NCI-H187 (cell line): ENCODE results near the gene ZNF335.
"Not testable (repeated sequence)": the region's sequence is repeated elsewhere in the genome, so short reads cannot be mapped to it uniquely, and the experiment has no call there.

Experiments
- DNase-seq, 2 experiments: peaks; one replicate each; lab custom pipeline; 2025; lab: John Stamatoyannopoulos, UW

ZNF335 gene

DNA sequence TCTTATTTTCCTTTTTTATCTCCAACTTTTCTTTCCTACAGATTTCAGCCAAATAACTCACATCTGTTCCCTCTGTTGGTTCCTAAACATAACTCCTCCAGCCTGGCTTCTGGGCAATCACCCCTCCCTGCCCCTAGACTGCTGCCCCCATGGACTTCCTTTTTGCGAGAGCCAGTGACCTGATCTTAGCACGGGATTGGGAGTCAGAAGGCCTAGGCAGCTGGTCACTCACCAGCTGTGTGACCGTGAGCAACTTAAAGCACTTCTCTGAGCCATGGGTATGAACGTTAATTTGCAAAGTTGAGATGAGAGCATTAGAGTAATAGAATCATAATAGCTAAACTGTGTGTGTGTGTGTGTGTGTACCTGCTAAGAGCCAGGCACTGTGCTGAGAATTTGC, 32.2 kb upstream of the ZNF335 start:
- no peak for DNase-seq

DNA sequence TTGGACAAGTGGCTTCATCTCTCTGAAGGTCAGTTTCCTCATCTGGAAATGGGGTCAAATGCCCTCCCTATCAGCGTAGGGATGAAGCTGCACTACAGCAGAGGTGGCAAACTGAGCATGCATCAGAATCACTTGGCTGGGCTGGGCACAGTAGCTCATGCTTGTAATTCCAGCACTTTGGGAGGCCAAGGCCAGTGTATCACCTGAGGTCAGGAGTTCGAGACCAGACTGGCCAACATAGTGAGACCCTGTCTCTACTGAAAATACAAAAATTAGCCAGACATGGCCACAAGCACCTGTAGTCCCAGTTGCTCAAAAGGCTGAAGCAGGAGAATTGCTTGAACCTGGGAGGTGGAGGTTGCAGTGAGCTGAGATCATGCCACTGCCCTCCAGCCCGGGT, 30.0 kb upstream of the ZNF335 start:
- DNase-seq, result no peak

DNA sequence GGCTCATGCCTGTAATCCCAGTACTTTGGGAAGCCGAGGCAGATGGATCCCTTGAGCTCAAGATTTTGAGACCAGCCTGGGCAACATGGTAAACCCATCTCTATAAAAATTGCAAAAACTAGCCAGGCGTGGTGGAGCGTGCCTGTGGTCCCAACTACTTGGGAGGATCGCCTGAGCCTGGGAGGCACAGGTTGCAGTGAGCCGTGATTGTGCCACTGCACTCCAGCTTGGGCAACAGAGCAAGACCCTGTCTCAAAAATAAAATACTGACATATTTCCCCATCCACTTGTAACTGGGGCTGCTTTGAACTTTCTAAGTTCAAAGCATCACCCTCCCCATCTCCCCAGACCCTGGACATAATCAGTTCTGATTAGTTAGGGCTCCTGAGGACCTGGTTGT, 29.5 kb upstream of the ZNF335 start:
- no peak for DNase-seq

DNA sequence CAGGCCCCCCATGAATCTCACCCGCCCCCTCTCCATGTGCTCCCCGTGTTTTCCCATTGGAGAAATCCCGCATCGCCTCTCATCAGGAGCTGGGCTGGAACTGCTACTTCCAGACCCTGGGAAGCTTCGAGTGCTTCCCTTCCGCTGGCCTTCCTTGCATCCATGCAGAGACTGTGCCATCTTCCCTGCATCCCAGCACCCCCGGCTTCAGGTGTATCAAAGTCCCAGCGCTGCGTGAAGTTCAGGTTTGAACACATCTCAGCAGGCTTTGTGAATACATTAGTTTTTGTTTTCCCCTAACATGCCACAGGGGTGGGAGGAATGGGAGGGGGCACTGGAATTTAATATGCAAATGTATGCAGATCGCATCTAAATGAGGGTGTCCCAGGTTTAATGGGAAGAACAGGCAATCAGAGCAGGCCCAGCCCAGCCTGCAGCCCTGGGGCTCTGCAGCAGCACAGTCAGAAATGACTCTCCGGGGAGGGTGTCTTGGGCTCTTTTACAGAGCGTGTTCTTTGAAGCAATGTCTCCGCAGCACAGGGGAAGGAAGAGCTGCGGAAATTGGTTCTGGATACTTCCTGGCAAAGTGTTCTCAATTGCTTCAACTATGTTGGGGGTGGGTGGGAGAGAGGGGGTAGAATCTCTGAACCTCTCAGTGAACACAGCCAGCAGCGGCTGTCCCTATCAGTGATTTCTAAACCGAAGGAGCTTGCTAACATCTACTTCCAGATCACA, 28.4 kb upstream of the ZNF335 start:
- DNase-seq, result no peak

DNA sequence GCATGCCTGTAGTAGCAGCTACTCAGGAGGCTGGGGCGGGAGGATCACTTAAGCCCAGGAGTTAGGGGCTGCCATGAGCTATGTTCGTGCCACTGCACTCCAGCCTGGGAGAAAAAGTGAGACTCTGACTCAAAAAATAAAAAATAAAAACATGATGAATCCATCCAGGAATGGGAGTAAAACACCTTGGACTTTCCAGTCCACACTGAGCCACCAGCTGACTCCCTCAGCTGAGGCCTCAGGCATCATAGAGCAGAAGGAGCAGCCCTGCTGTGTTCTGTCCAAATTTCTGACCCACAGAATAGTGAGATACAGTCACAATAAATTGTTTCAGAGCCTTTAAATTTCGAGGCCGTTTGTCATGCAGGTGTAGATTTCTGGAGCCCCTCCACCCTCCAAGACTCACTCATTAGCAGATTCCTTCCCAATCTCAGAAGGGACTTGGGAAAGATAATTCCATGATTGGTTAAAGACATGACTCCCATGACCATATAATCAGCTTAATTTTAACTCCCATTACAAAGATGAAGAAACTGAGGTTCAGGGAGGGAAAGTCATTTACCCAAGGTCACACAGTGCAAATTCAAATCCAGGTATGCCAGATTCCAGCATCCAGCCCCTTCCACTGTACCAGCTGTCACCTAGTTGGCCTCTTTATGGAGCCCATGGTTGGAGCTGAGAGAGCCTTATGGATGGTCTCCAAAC, 27.7 kb upstream of the ZNF335 start:
- no peak for DNase-seq

DNA sequence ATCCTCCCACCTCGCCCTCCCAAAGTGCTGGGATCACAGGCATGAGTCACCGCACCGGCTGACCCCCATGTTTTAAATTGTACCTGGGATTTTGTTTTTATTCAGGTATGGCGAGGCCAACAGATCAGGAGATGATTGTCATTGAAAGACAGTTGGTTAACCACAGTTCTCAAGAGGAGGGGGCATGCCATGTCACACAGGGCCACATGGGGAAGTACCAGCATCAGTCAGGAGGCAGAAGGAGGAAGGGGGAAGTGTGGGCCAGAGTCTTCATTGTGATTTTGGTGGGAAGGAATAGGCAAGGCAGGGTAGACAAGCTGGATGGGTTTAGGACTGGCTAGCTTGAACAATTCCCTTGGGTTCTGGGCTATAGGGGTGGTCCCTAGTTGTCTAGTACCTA, 26.8 kb upstream of the ZNF335 start:
- DNase-seq, result no peak

GRCh38 chr20:45998337-45998736, 26.3 kb upstream of the ZNF335 start:
- DNase-seq, result no peak

DNA sequence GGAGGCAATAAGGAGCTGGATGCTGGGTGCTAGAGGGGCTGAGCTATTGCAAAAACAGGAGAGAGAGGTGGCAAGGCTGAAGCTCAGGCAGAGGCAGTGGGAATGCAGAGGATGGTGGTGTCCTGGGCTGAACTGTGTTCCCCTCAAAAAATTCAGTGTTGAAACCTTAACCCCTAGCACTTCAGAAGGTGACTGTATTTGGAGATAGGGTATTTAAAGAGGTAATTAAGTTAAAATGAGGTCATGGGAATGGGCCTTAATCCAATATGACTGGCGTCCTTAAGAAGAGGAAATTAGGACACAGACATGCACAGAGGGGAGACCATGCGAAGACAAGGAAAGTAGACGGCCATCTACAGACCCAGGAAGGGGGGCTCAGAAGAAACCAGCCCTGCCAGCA, 25.2 kb upstream of the ZNF335 start:
- no peak for DNase-seq

GRCh38 chr20:45995495-45996097, 23.6 kb upstream of the ZNF335 start:
- not testable (repeated sequence) for DNase-seq

GRCh38 chr20:45994761-45995493, 22.9 kb upstream of the ZNF335 start:
- DNase-seq, result no peak

GRCh38 chr20:45993197-45993951, 21.4 kb upstream of the ZNF335 start:
- no peak for DNase-seq

GRCh38 chr20:45991616-45992015, 19.6 kb upstream of the ZNF335 start:
- no peak for DNase-seq

GRCh38 chr20:45988830-45989229, 16.8 kb upstream of the ZNF335 start:
- not testable (repeated sequence) for DNase-seq

GRCh38 chr20:45987108-45987780, 15.2 kb upstream of the ZNF335 start:
- peak; percentile 33 to 43 for DNase-seq

- DNase-seq, result no peak
These were observed 13.6 kb upstream of the ZNF335 start for GRCh38 chr20:45985573-45985972.

DNA sequence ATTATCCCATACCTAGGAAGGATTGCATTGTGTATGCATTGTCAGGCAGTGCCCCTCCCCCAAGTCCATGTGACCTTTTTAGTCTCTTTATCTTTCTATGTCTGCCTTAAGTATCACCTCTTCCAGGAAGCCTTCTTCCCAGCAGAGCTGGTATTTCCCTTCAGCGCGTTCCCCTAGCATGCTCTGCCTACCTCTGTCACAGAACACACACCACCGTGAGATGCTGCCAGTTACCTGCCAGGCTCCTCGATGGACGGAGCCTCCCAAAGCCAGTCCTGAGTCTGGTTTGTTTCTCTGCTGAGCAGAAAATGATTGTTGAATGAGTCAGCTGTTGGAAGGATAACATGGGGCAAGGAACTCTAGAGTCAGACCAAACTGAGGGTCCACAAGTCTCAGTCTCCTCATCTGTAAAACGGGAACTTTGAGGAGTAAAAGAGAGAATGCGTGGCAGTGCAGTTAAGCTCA, 11.3 kb upstream of the ZNF335 start:
- no peak for DNase-seq

- no peak for DNase-seq
These were observed 9.3 kb upstream of the ZNF335 start for GRCh38 chr20:45981261-45981660.

- DNase-seq, result no peak
These were observed 4.1 kb upstream of the ZNF335 start for GRCh38 chr20:45976086-45976485.

DNA sequence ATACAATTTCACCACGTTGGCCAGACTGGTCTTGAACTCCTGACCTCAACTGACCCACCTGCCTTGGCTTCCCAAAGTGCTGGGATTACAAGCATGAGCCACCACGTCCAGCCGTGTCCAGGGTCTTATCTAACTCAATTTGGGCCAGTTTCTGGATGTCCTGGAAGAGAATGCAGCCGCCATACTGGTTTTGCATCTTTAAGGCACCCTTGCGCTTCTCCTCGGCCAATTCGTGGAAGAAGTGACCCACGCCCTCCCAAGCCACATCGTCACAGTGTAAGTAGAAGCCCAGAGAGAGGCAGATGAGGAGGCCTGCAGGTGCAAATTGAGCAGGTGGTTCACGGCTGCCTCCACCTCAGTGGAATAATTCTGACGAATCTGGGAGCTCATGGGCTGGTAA, 3.7 kb upstream of the ZNF335 start:
- DNase-seq, result no peak

GRCh38 chr20:45974896-45975565, 3.0 kb upstream of the ZNF335 start:
- DNase-seq, result no peak
